ENCODE data around the gene PNMT. TPM values are rescaled to one million over a fixed set of nuclear protein-coding genes. Genes with fewer than 3 reads are reported as not detected.

The PNMT gene
- total and polyA plus RNA-seq, 2 of the 4 experiments (the other 2 are of a cell fraction): not detected

DNA sequence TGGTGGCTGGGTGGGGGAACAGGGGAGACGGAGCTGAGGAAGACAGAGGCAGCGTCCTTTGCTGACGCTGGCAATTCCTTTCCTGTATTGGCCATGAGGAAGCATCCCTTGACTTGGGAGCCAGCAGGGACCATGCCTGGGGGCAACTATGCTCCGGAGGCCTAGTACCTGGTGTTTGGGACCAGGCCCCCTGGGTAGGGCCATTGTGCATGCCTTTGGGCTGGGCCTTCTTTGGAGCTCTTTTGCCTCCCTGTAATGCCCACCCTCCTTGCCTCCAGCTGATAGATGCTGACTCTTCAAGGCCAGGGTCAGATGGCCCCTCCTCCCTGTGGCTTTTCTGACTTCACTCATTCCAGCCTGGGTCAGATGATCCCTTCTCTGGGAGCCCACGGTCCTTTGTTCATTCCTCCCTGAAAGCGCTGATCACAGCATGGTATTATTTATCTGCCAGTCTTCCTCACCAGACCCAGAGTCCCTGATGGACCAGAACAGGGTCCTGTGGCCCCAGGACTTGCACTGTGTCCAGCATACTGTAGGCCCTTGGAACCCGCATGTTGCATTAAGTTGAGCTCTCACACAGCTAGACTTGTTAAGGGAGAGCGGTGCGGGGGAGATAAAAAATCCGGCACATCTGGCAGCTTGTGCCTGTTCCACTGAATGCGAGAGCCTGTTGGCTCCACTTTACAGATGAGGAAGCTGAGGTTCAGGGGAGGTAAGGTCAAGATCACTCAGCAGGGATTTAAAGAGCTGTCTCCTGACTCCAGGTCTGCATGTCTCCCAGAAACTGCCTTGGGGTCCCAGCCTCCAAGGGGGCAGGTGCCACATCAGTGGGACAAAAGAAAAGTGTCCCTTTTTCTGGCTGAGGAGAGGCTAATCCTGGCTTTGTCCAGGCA lies 28.4 kb upstream of the PNMT start:
- Histone ChIP-seq H4K91ac (ENCODE audit: insufficient read depth, low read depth, low read length) (no peak overlapping the region), H2AFZ (replicated peaks; ENCODE audit: low read length, poor library complexity) (no peak overlapping the region), H3K27ac (ENCODE audit: insufficient read depth, low read length) (no peak overlapping the region), H3K9ac (ENCODE audit: low read depth, low read length) (no peak overlapping the region), H3K4me1 (ENCODE audit: control insufficient read depth, insufficient read depth, low read length) (peaks cover 25% of the 10 kb centered on the region), H3K4ac (ENCODE audit: low read depth, low read length) (no peak overlapping the region), H2BK20ac (ENCODE audit: low read depth, low read length) (no peak overlapping the region), H2BK15ac (ENCODE audit: low read depth, low read length) (no peak overlapping the region), H2AK9ac (replicated peaks; ENCODE audit: low read depth, low read length, poor library complexity) (peak overlapping the region; percentile 23), H2BK120ac (ENCODE audit: low read depth, low read length) (no peak overlapping the region), H3K18ac (ENCODE audit: low read depth, low read length) (no peak overlapping the region), H3K23ac (ENCODE audit: low read depth, low read length) (no peak overlapping the region), H4K5ac (ENCODE audit: low read depth, low read length) (no peak overlapping the region), H3K4me2 (ENCODE audit: low read depth, low read length) (no peak overlapping the region), H3K9me3 (ENCODE audit: control insufficient read depth, insufficient read depth, low read length) (no peaks in the 10 kb centered on the region), H3K56ac (ENCODE audit: extremely low read depth, insufficient read depth, low read length) (no peak overlapping the region), H3K14ac (replicated peaks; ENCODE audit: low read depth, low read length) (no peak overlapping the region), H3K4me3 (ENCODE audit: insufficient read depth, low read depth, low read length) (no peak overlapping the region), H3K36me3 (ENCODE audit: control insufficient read depth, insufficient read depth, low read length) (no peaks in the 10 kb centered on the region), H3K9me1 (ENCODE audit: insufficient read depth, low read length) (peaks cover 49% of the 10 kb centered on the region), H2BK5ac (ENCODE audit: low read depth, low read length, poor library complexity, severe bottlenecking) (no peak overlapping the region), H3K27me3 (ENCODE audit: control insufficient read depth, insufficient read depth, low read length) (no peaks in the 10 kb centered on the region), H3K79me1 (ENCODE audit: low read depth in 1 of 2, low read length in 2 of 2) (peaks cover 39 to 86% of the 10 kb centered on the region in 2 experiments), H4K20me1 (ENCODE audit: insufficient read depth, low read length) (peaks cover 46% of the 10 kb centered on the region), H2AK5ac (ENCODE audit: low read depth, low read length) (no peak overlapping the region), H4K8ac (ENCODE audit: low read depth in 2 of 2, low read length in 2 of 2) (no peak overlapping the region)
- BruUV-seq (replicated peaks): no TSS peak
- ChIA-PET CTCF (interaction anchor here (2.9 kb wide), 1 partner anchor 18 kb away, joined by 11 read pairs; no protein-coding TSS in a partner anchor), POLR2A (ENCODE audit: unreplicated experiment) (no interaction called here)
- intact Hi-C loops (cut with micrococcal nuclease) (no loop called here), dilution Hi-C loops (cut with HindIII; ENCODE audit: low sequenced_read_pairs, unreplicated experiment) (no loop called here), in situ Hi-C loops (cut with MboI; ENCODE audit: low sequenced_read_pairs) (no loop called here)
- WGBS, 2 experiments (ENCODE audit: extremely low coverage in 2 of 2, insufficient read length in 1 of 2): 91% methylated on average over 10 of the region's 11 CpGs; no CpG with 5 or more reads in 1 of the 2 experiments
- TF ChIP-seq NFE2L2 (IDR thresholded peaks at IDR 0.05; ENCODE audit: low read depth, low read length) (no peak), MAFK (IDR thresholded peaks at IDR 0.05; ENCODE audit: low read depth, low read length) (no peak), FOS (IDR thresholded peaks at IDR 0.05; ENCODE audit: low read depth, low read length) (no peak), RFX5 (IDR thresholded peaks at IDR 0.05; ENCODE audit: low read depth, low read length) (no peak), CEBPB (IDR thresholded peaks at IDR 0.05; ENCODE audit: low read depth, low read length) (no peak), BHLHE40 (IDR thresholded peaks at IDR 0.05; ENCODE audit: low read depth, low read length) (no peak), SMC3 (IDR thresholded peaks at IDR 0.05; ENCODE audit: low read depth, low read length) (no peak)
- ATAC-seq (ENCODE audit: low read depth) (no peak), DNase-seq (no peak)

All from IMR-90 (cell line).